ENCODE data around the gene COP1. TPM values are rescaled to one million over a fixed set of nuclear protein-coding genes. Genes with fewer than 3 reads are reported as not detected.

COP1 gene
- total and polyA plus RNA-seq, 12 donors = 17.9 to 55.2 (median 23.6) TPM

DNA sequence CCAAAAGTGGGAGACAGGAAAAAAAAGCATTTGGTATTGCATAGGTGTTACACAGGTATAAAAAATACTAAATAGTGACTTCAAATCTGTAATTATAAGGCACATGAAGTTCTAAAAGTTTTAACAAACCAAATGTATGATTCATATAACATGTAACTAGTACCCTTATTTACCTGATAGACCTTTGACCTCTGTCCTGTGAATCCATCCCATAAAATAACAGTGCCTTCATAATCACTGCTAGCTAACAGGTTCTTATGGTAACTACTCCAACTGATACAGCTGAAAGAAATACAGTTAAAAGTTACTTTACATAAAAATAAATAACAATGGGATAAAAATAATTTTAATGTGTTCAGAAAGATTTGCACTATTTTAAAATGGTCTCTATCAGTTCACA lies 163.5 kb downstream of the COP1 start:
- no peak overlapping the region for H3K27ac ChIP-seq
- no peak for DNase-seq
- TF ChIP-seq, protein P1, sequence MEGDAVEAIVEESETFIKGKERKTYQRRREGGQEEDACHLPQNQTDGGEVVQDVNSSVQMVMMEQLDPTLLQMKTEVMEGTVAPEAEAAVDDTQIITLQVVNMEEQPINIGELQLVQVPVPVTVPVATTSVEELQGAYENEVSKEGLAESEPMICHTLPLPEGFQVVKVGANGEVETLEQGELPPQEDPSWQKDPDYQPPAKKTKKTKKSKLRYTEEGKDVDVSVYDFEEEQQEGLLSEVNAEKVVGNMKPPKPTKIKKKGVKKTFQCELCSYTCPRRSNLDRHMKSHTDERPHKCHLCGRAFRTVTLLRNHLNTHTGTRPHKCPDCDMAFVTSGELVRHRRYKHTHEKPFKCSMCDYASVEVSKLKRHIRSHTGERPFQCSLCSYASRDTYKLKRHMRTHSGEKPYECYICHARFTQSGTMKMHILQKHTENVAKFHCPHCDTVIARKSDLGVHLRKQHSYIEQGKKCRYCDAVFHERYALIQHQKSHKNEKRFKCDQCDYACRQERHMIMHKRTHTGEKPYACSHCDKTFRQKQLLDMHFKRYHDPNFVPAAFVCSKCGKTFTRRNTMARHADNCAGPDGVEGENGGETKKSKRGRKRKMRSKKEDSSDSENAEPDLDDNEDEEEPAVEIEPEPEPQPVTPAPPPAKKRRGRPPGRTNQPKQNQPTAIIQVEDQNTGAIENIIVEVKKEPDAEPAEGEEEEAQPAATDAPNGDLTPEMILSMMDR (IDR thresholded peaks at IDR 0.05) = no peak
- H3K36me3 ChIP-seq = peaks cover 0 to 71% (median 13%) of the 10 kb centered on the region in 9 donors
- H3K9me3 ChIP-seq = peaks cover 0 to under 1% (median 0%) of the 10 kb centered on the region in 11 donors
- intact Hi-C loops (cut with DNase I) = no loop called here
- ATAC-seq = no peak
- no peaks in the 10 kb centered on the region for H3K4me1 ChIP-seq
- no peak overlapping the region for H3K4me3 ChIP-seq
- no peaks in the 10 kb centered on the region for H3K27me3 ChIP-seq

DNA sequence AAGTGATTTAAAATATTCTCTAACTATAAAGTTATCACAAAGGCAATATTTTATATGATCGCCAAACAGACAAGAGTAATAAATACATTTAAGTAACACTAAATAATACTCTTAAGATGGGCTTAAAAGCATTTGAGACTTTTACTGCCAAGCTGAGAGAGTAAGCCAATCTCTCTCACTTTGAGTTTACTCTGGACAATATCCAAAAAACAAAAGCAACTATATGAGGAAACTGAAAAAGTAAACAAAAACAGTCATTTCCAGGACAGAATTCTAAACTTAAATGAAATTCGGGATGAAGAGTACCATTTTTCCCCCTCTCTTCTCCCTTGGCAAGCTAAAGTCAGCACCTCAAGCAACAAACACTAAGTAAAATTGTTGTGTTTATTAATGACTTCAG lies 173.2 kb downstream of the COP1 start:
- H3K27me3 ChIP-seq = no peaks in the 10 kb centered on the region
- H3K27ac ChIP-seq = no peak overlapping the region
- no peak overlapping the region for H3K4me3 ChIP-seq
- TF ChIP-seq, protein P1 (IDR thresholded peaks at IDR 0.05) = no peak
- peaks cover 0 to 4% (median 0%) of the 10 kb centered on the region in 9 donors for H3K4me1 ChIP-seq
- 70% methylated on average over 2 of the region's 2 CpGs for WGBS, 2 donors
- no peak for DNase-seq
- peaks cover 0 to 46% (median 15%) of the 10 kb centered on the region in 9 donors for H3K36me3 ChIP-seq
- no peak for ATAC-seq
- peaks cover 0 to 9% (median 0%) of the 10 kb centered on the region in 11 donors for H3K9me3 ChIP-seq
- intact Hi-C loops (cut with DNase I) = no loop called here

DNA sequence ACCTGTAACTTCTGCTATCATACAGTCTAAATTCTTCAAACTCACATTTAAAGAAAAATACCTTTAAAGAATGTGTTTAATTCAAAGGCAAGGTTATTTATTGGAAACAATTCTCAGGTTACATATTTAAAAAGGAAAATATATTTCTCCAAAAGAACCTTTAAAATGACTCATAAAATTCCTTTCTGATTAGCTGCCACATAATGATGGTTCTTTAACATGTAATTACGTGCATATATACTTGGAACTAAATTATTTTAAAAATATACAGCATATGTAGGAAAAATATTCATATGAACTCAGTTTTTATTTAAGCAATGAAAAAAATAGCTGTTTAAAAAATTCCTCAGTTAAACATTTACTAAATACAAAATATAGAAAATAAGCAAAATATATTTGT lies 173.6 kb downstream of the COP1 start:
- DNase-seq = no peak
- TF ChIP-seq, protein P1 (IDR thresholded peaks at IDR 0.05) = no peak
- no peak overlapping the region for H3K4me3 ChIP-seq
- no peak for ATAC-seq
- peaks cover 0 to 4% (median 0%) of the 10 kb centered on the region in 9 donors for H3K4me1 ChIP-seq
- intact Hi-C loops (cut with DNase I) = no loop called here
- peaks cover 0 to 8% (median 0%) of the 10 kb centered on the region in 11 donors for H3K9me3 ChIP-seq
- H3K27me3 ChIP-seq = no peaks in the 10 kb centered on the region
- 89 to 92% methylated on average over 1 of the region's 1 CpG for WGBS, 2 donors
- H3K36me3 ChIP-seq = peaks cover 0 to 42% (median 11%) of the 10 kb centered on the region in 9 donors
- H3K27ac ChIP-seq = no peak overlapping the region

DNA sequence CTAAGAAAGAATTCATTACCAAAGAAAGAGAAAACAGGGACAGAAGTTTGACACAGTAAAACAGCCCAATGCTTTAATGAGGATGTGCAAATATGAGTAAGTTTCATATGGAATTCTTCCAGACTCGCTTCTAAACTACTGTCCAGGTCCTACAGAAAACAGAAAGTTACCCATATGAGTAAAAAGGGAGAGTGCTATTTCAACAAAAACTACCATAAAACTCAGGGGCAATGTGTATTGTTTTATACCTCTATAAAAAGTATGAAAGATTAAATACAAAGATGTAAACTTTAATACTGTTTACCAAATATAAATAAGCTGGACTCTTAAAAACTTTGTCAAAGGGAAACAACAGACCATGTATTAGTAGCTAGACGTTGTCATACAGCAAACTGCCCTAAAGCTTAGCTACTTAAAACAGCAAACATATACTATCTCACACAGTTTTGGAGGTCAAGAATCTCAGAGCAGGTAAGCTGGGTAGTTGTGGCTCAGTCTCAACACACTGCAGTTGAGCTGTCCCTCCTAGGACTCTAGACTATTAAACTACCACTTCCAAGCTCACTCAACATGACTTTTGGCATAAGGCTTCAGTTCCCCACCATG lies 174.9 kb downstream of the COP1 start:
- H3K27ac ChIP-seq = no peak overlapping the region
- no peaks in the 10 kb centered on the region for H3K27me3 ChIP-seq
- no peak for DNase-seq
- intact Hi-C loops (cut with DNase I) = no loop called here
- H3K4me3 ChIP-seq = no peak overlapping the region
- peaks cover 0 to 4% (median 0%) of the 10 kb centered on the region in 9 donors for H3K4me1 ChIP-seq
- H3K36me3 ChIP-seq = peaks cover 0 to 42% (median 2%) of the 10 kb centered on the region in 9 donors
- H3K9me3 ChIP-seq = no peaks in the 10 kb centered on the region
- WGBS, 2 donors = 91 to 92% methylated on average over 2 of the region's 2 CpGs
- no peak for ATAC-seq
- TF ChIP-seq, protein P1 (IDR thresholded peaks at IDR 0.05) = no peak

Data from heart right ventricle (tissue), 16 donors.